Keratinocyte (primary cell): ENCODE data around the gene PLEK.

Experiments
- CTCF ChIP-seq, 3 experiments: IDR thresholded peaks in 1 of 3; conservative IDR thresholded peaks in 1 of 3; optimal IDR thresholded peaks in 1 of 3; 2 replicates in 2 of 3; 3 replicates in 1 of 3; pipeline versions ENCODE3 to v1.5.1; 2011; ENCODE audit warnings: low read length in 3 of 3, mild to moderate bottlenecking in 3 of 3, moderate library complexity in 2 of 3, control low read depth in 1 of 3, inconsistent platforms in 1 of 3; ENCODE audit not compliant: insufficient read depth in 2 of 3; ENCODE audit errors: extremely low read depth in 1 of 3
- EZH2 ChIP-seq: IDR thresholded peaks from one replicate; pipeline ENCODE4 v1.6.1; 2012; ENCODE audit warnings: inconsistent platforms, mild to moderate bottlenecking, low read length, moderate library complexity

- TF ChIP-seq CTCF (optimal IDR thresholded peaks at IDR 0.05 in 1 of 3, IDR thresholded peaks at IDR 0.05 in 1 of 3, conservative IDR thresholded peaks at IDR 0.05 in 1 of 3; ENCODE audit: extremely low read depth in 1 of 3, insufficient read depth in 2 of 3, low read length in 3 of 3) (no peak), EZH2 (no peak)
Observed at GRCh38 chr2:68426446-68426845, 61.4 kb downstream of the PLEK start.
